Measurements from ENCODE around the gene PRDM10.
"Not testable (repeated sequence)": the region's sequence is repeated elsewhere in the genome, so short reads cannot be mapped to it uniquely, and the experiment has no call there.

PRDM10 gene

GRCh38 chr11:129974237-129974636, 28.4 kb downstream of the PRDM10 start:
- no peak overlapping the region for H3K4me3 Mint-ChIP-seq
- H3K27ac Mint-ChIP-seq: no peak overlapping the region
- no peaks in the 10 kb centered on the region for H3K4me1 Mint-ChIP-seq (ENCODE audit: low read depth)
- peaks cover 6% of the 10 kb centered on the region for H3K36me3 Mint-ChIP-seq
- no peaks in the 10 kb centered on the region for H3K9me3 Mint-ChIP-seq (ENCODE audit: low read depth)
- H3K27me3 Mint-ChIP-seq: no peaks in the 10 kb centered on the region

GRCh38 chr11:129973809-129974208, 28.8 kb downstream of the PRDM10 start:
- H3K36me3 Mint-ChIP-seq: peaks cover 6% of the 10 kb centered on the region
- no peaks in the 10 kb centered on the region for H3K27me3 Mint-ChIP-seq
- H3K4me1 Mint-ChIP-seq (ENCODE audit: low read depth): no peaks in the 10 kb centered on the region
- no peak overlapping the region for H3K27ac Mint-ChIP-seq
- H3K4me3 Mint-ChIP-seq: no peak overlapping the region
- no peaks in the 10 kb centered on the region for H3K9me3 Mint-ChIP-seq (ENCODE audit: low read depth)

GRCh38 chr11:129973068-129973467, 29.6 kb downstream of the PRDM10 start:
- Mint-ChIP-seq H3K9me3 (ENCODE audit: low read depth) (no peaks in the 10 kb centered on the region), H3K4me1 (ENCODE audit: low read depth) (no peaks in the 10 kb centered on the region), H3K27me3 (no peaks in the 10 kb centered on the region), H3K36me3 (peaks cover 3% of the 10 kb centered on the region), H3K4me3 (no peak overlapping the region), H3K27ac (no peak overlapping the region)

- Mint-ChIP-seq H3K27ac (no peak overlapping the region), H3K4me3 (no peak overlapping the region), H3K9me3 (ENCODE audit: low read depth) (no peaks in the 10 kb centered on the region), H3K4me1 (ENCODE audit: low read depth) (no peaks in the 10 kb centered on the region), H3K36me3 (peaks cover 3% of the 10 kb centered on the region), H3K27me3 (no peaks in the 10 kb centered on the region)
Measured at GRCh38 chr11:129972611-129973010, 30.0 kb downstream of the PRDM10 start.

GRCh38 chr11:129971856-129972255, 30.8 kb downstream of the PRDM10 start:
- not testable (repeated sequence) for H3K9me3 Mint-ChIP-seq (ENCODE audit: low read depth); H3K4me3 Mint-ChIP-seq; H3K4me1 Mint-ChIP-seq (ENCODE audit: low read depth); H3K27me3 Mint-ChIP-seq; H3K27ac Mint-ChIP-seq; H3K36me3 Mint-ChIP-seq

- Mint-ChIP-seq H3K36me3 (peaks cover 7% of the 10 kb centered on the region), H3K27me3 (no peaks in the 10 kb centered on the region), H3K9me3 (ENCODE audit: low read depth) (no peaks in the 10 kb centered on the region), H3K4me1 (ENCODE audit: low read depth) (peaks cover 5% of the 10 kb centered on the region), H3K27ac (no peak overlapping the region), H3K4me3 (no peak overlapping the region)
Measured at GRCh38 chr11:129969920-129970319, 32.7 kb downstream of the PRDM10 start.

- Mint-ChIP-seq H3K4me1 (ENCODE audit: low read depth) (peaks cover 5% of the 10 kb centered on the region), H3K36me3 (peaks cover 7% of the 10 kb centered on the region), H3K4me3 (no peak overlapping the region), H3K27ac (no peak overlapping the region), H3K9me3 (ENCODE audit: low read depth) (no peaks in the 10 kb centered on the region), H3K27me3 (no peaks in the 10 kb centered on the region)
Measured at GRCh38 chr11:129968591-129969419, 33.8 kb downstream of the PRDM10 start.

GRCh38 chr11:129967996-129968395, 34.6 kb downstream of the PRDM10 start:
- peaks cover 7% of the 10 kb centered on the region for H3K36me3 Mint-ChIP-seq
- no peaks in the 10 kb centered on the region for H3K9me3 Mint-ChIP-seq (ENCODE audit: low read depth)
- H3K4me1 Mint-ChIP-seq (ENCODE audit: low read depth): peaks cover 8% of the 10 kb centered on the region
- H3K27ac Mint-ChIP-seq: no peak overlapping the region
- no peaks in the 10 kb centered on the region for H3K27me3 Mint-ChIP-seq
- no peak overlapping the region for H3K4me3 Mint-ChIP-seq

GRCh38 chr11:129965248-129965647, 37.4 kb downstream of the PRDM10 start:
- Mint-ChIP-seq H3K27me3 (no peaks in the 10 kb centered on the region), H3K36me3 (peaks cover 13% of the 10 kb centered on the region), H3K9me3 (ENCODE audit: low read depth) (no peaks in the 10 kb centered on the region), H3K4me1 (ENCODE audit: low read depth) (peaks cover 10% of the 10 kb centered on the region), H3K27ac (no peak overlapping the region), H3K4me3 (no peak overlapping the region)

- H3K9me3 Mint-ChIP-seq (ENCODE audit: low read depth): no peaks in the 10 kb centered on the region
- no peak overlapping the region for H3K27ac Mint-ChIP-seq
- peaks cover 7% of the 10 kb centered on the region for H3K4me1 Mint-ChIP-seq (ENCODE audit: low read depth)
- peaks cover 12% of the 10 kb centered on the region for H3K36me3 Mint-ChIP-seq
- H3K27me3 Mint-ChIP-seq: no peaks in the 10 kb centered on the region
- no peak overlapping the region for H3K4me3 Mint-ChIP-seq
Measured at GRCh38 chr11:129960216-129961214, 42.1 kb downstream of the PRDM10 start.

- Mint-ChIP-seq H3K9me3 (ENCODE audit: low read depth) (no peaks in the 10 kb centered on the region), H3K4me3 (no peak overlapping the region), H3K4me1 (ENCODE audit: low read depth) (peaks cover 7% of the 10 kb centered on the region), H3K36me3 (peaks cover 14% of the 10 kb centered on the region), H3K27me3 (no peaks in the 10 kb centered on the region), H3K27ac (no peak overlapping the region)
Measured at GRCh38 chr11:129959687-129960086, 42.9 kb downstream of the PRDM10 start.

- peaks cover 3% of the 10 kb centered on the region for H3K4me1 Mint-ChIP-seq (ENCODE audit: low read depth)
- H3K36me3 Mint-ChIP-seq: peaks cover 9% of the 10 kb centered on the region
Measured at GRCh38 chr11:129955282-129955681, 47.4 kb downstream of the PRDM10 start.

GRCh38 chr11:129954703-129955102, 47.9 kb downstream of the PRDM10 start:
- not testable (repeated sequence) for H3K27me3 Mint-ChIP-seq; H3K4me3 Mint-ChIP-seq; H3K4me1 Mint-ChIP-seq (ENCODE audit: low read depth); H3K27ac Mint-ChIP-seq; H3K9me3 Mint-ChIP-seq (ENCODE audit: low read depth); H3K36me3 Mint-ChIP-seq

More at GRCh38 chr11:129955282-129955681, 47.4 kb downstream of the PRDM10 start:
- H3K9me3 Mint-ChIP-seq (ENCODE audit: low read depth): no peaks in the 10 kb centered on the region
- no peaks in the 10 kb centered on the region for H3K27me3 Mint-ChIP-seq
- H3K4me3 Mint-ChIP-seq: no peak overlapping the region
- no peak overlapping the region for H3K27ac Mint-ChIP-seq

GRCh38 chr11:129951866-129952262, 50.8 kb downstream of the PRDM10 start:
- Mint-ChIP-seq H3K27ac (no peak overlapping the region), H3K36me3 (peaks cover 9% of the 10 kb centered on the region), H3K9me3 (ENCODE audit: low read depth) (no peaks in the 10 kb centered on the region), H3K4me1 (ENCODE audit: low read depth) (no peaks in the 10 kb centered on the region), H3K4me3 (no peak overlapping the region), H3K27me3 (no peaks in the 10 kb centered on the region)

- Mint-ChIP-seq H3K27me3 (no peaks in the 10 kb centered on the region), H3K27ac (no peak overlapping the region), H3K4me3 (no peak overlapping the region), H3K4me1 (ENCODE audit: low read depth) (no peaks in the 10 kb centered on the region), H3K9me3 (ENCODE audit: low read depth) (no peaks in the 10 kb centered on the region), H3K36me3 (peaks cover 9% of the 10 kb centered on the region)
Measured at GRCh38 chr11:129951201-129951865, 51.3 kb downstream of the PRDM10 start.

Measured in activated naive CD8-positive, alpha-beta T cell (primary cell).